Naive thymus-derived CD4-positive, alpha-beta T cell (primary cell): ENCODE data around the gene UGT2A3. TPM values are rescaled to one million over a fixed set of nuclear protein-coding genes. Genes with fewer than 3 reads are reported as not detected.

Source experiments
- ATAC-seq: fragments of 150-1000 bp; cut with Tn5 transposase; 2 replicates; pipeline ENCODE4 v1.10.0; 2021; ENCODE audit warnings: mild to moderate bottlenecking, moderate library complexity
- CTCF ChIA-PET: fragments of 350-600 bp; sonication (Branson Sonifier 250); formaldehyde crosslinking; loops from one replicate; lab custom pipeline; 2021; ENCODE audit warnings: antibody characterized with exemption; lab: Charles Lee
- POLR2A ChIA-PET: fragments of 350-600 bp; sonication (Branson Sonifier 250); formaldehyde crosslinking; loops from one replicate; lab custom pipeline; 2021; ENCODE audit warnings: antibody characterized with exemption, inconsistent platforms; lab: Charles Lee
- DNase-seq, 9 donors: peaks; one replicate each; pipeline versions ENCODE4 v3.0.0 to v3.0.0-alpha.2; 2020 to 2022; ENCODE audit warnings: mixed read lengths in 1 of 9
- H3K27ac ChIP-seq: one replicate; pipeline ENCODE4 v1.7.0; 2013; ENCODE audit warnings: mild to moderate bottlenecking, low read depth, low read length, moderate library complexity
- H3K27me3 ChIP-seq, 2 donors: one replicate each; pipeline ENCODE4 v1.7.0; 2013; ENCODE audit warnings: low read length in 2 of 2, mild to moderate bottlenecking in 2 of 2, moderate library complexity in 2 of 2; ENCODE audit not compliant: control insufficient read depth in 2 of 2, insufficient read depth in 2 of 2
- H3K36me3 ChIP-seq, 3 experiments: 1 replicate in 2 of 3; 2 replicates in 1 of 3; pipeline ENCODE4 v1.7.0; 2013; ENCODE audit warnings: low read length in 3 of 3, mild to moderate bottlenecking in 3 of 3, moderate library complexity in 1 of 3; ENCODE audit not compliant: insufficient read depth in 3 of 3, control insufficient read depth in 2 of 3
- H3K4me1 ChIP-seq, 2 donors: one replicate each; pipeline ENCODE4 v1.7.0; 2013; ENCODE audit warnings: low read length in 2 of 2, mild to moderate bottlenecking in 2 of 2, moderate library complexity in 1 of 2; ENCODE audit not compliant: control insufficient read depth in 2 of 2, insufficient read depth in 2 of 2
- H3K4me3 ChIP-seq: 2 replicates; pipeline ENCODE4 v1.7.0; 2013; ENCODE audit warnings: mild to moderate bottlenecking, low read length
- H3K9me3 ChIP-seq, 3 experiments: 1 replicate in 2 of 3; 2 replicates in 1 of 3; pipeline ENCODE4 v1.7.0; 2013; ENCODE audit warnings: low read length in 3 of 3; ENCODE audit not compliant: control insufficient read depth in 2 of 3
- H3K27ac Mint-ChIP-seq, 9 donors: one replicate each; pipeline ENCODE4 v1.8.0; 2020 to 2022; ENCODE audit warnings: mixed read lengths in 9 of 9, mild to moderate bottlenecking in 8 of 9, moderate library complexity in 5 of 9, inconsistent platforms in 2 of 9
- H3K27me3 Mint-ChIP-seq, 5 donors: one replicate each; pipeline ENCODE4 v1.8.0; 2021 to 2022; ENCODE audit warnings: mixed read lengths in 5 of 5, mild to moderate bottlenecking in 1 of 5
- H3K36me3 Mint-ChIP-seq, 5 donors: one replicate each; pipeline ENCODE4 v1.8.0; 2020 to 2022; ENCODE audit warnings: mixed read lengths in 5 of 5, mild to moderate bottlenecking in 3 of 5, inconsistent platforms in 1 of 5
- H3K4me1 Mint-ChIP-seq, 7 donors: one replicate each; pipeline ENCODE4 v1.8.0; 2020 to 2022; ENCODE audit warnings: mixed read lengths in 7 of 7, mild to moderate bottlenecking in 3 of 7, inconsistent platforms in 1 of 7
- H3K4me3 Mint-ChIP-seq, 10 donors: one replicate each; pipeline ENCODE4 v1.8.0; 2020 to 2022; ENCODE audit warnings: mild to moderate bottlenecking in 10 of 10, mixed read lengths in 10 of 10, moderate library complexity in 6 of 10, inconsistent platforms in 2 of 10
- H3K9me3 Mint-ChIP-seq, 11 donors: one replicate each; pipeline ENCODE4 v1.8.0; 2020 to 2022; ENCODE audit warnings: mixed read lengths in 11 of 11, mild to moderate bottlenecking in 4 of 11, inconsistent platforms in 1 of 11, moderate library complexity in 1 of 11
- intact Hi-C, 2 donors: fragments of 100-400 bp; cut with micrococcal nuclease; formaldehyde crosslinking; loops; one replicate each; pipeline ENCODE4 v1.15.1; 2023
- polyA plus RNA-seq, 2 donors: library from polyadenylated mRNA; unstranded; fragments of 300-500 nt; fragmentation: Illumina TruSeq; gene quantifications; one replicate each; pipeline ENCODE4 v1.2.3, GENCODE V29; 2021
- total RNA-seq, 6 experiments: library from RNA in 5 of 6; stranded (reverse) in 5 of 6; gene quantifications; 1 replicate in 5 of 6; 2 replicates in 1 of 6; pipeline ENCODE4 v1.2.3 and lab custom pipeline; 2021 to 2026

UGT2A3 gene
- total and polyA plus RNA-seq, 7 experiments from 2014 or later = not detected

GRCh38 chr4:68917016-68917415 lies 34.6 kb downstream of the UGT2A3 start:
- peaks cover 0 to 6% (median 0%) of the 10 kb centered on the region in 5 donors for H3K27me3 Mint-ChIP-seq
- ChIA-PET CTCF (no interaction called here), POLR2A (no interaction called here)
- Histone ChIP-seq H3K9me3 (no peaks in the 10 kb centered on the region), H3K36me3 (no peaks in the 10 kb centered on the region), H3K4me1 (no peaks in the 10 kb centered on the region), H3K27ac (no peak overlapping the region), H3K27me3 (no peaks in the 10 kb centered on the region), H3K4me3 (no peak overlapping the region)
- peaks cover 0 to 11% (median 5%) of the 10 kb centered on the region in 11 donors for H3K9me3 Mint-ChIP-seq
- no peak for ATAC-seq
- H3K4me1 Mint-ChIP-seq = no peaks in the 10 kb centered on the region
- H3K27ac Mint-ChIP-seq = no peak overlapping the region
- intact Hi-C loops = no loop called here
- H3K4me3 Mint-ChIP-seq = no peak overlapping the region
- no peak for DNase-seq
- no peaks in the 10 kb centered on the region for H3K36me3 Mint-ChIP-seq

GRCh38 chr4:68912807-68913206 lies 38.8 kb downstream of the UGT2A3 start:
- H3K9me3 Mint-ChIP-seq = peaks cover 0 to 6% (median 0%) of the 10 kb centered on the region in 11 donors
- Histone ChIP-seq H3K4me1 (no peaks in the 10 kb centered on the region), H3K4me3 (no peak overlapping the region), H3K27ac (no peak overlapping the region), H3K36me3 (no peaks in the 10 kb centered on the region), H3K9me3 (no peaks in the 10 kb centered on the region), H3K27me3 (no peaks in the 10 kb centered on the region)
- CTCF ChIA-PET = no interaction called here
- intact Hi-C loops = no loop called here
- no peak overlapping the region for H3K4me3 Mint-ChIP-seq
- ATAC-seq = no peak
- peaks cover 0 to 6% (median 0%) of the 10 kb centered on the region in 5 donors for H3K27me3 Mint-ChIP-seq
- POLR2A ChIA-PET = no interaction called here
- H3K27ac Mint-ChIP-seq = no peak overlapping the region
- no peaks in the 10 kb centered on the region for H3K4me1 Mint-ChIP-seq
- H3K36me3 Mint-ChIP-seq = no peaks in the 10 kb centered on the region
- DNase-seq = no peak

- no peaks in the 10 kb centered on the region for H3K36me3 ChIP-seq
- no peaks in the 10 kb centered on the region for H3K4me1 ChIP-seq
- H3K9me3 ChIP-seq = no peaks in the 10 kb centered on the region
- H3K4me3 Mint-ChIP-seq = no peak overlapping the region
- H3K27me3 ChIP-seq = no peaks in the 10 kb centered on the region
- intact Hi-C loops = no loop called here
- DNase-seq (no peak), ATAC-seq (no peak)
- ChIA-PET CTCF (no interaction called here), POLR2A (no interaction called here)
- H3K27me3 Mint-ChIP-seq = peaks cover 0 to 16% (median 13%) of the 10 kb centered on the region in 5 donors
- no peak overlapping the region for H3K4me3 ChIP-seq
- H3K27ac ChIP-seq = no peak overlapping the region
- peaks cover 0 to 9% (median 2%) of the 10 kb centered on the region in 11 donors for H3K9me3 Mint-ChIP-seq
- no peak overlapping the region for H3K27ac Mint-ChIP-seq
- no peaks in the 10 kb centered on the region for H3K4me1 Mint-ChIP-seq
- H3K36me3 Mint-ChIP-seq = no peaks in the 10 kb centered on the region
Measured at GRCh38 chr4:68909385-68909784, 42.2 kb downstream of the UGT2A3 start.

- CTCF ChIA-PET = no interaction called here
- no peak overlapping the region for H3K4me3 Mint-ChIP-seq
- ATAC-seq (no peak), DNase-seq (no peak)
- Histone ChIP-seq H3K4me3 (no peak overlapping the region), H3K36me3 (no peaks in the 10 kb centered on the region), H3K4me1 (no peaks in the 10 kb centered on the region), H3K27me3 (no peaks in the 10 kb centered on the region), H3K9me3 (no peaks in the 10 kb centered on the region), H3K27ac (no peak overlapping the region)
- H3K27me3 Mint-ChIP-seq = peaks cover 0 to 16% (median 13%) of the 10 kb centered on the region in 5 donors
- H3K4me1 Mint-ChIP-seq = no peaks in the 10 kb centered on the region
- intact Hi-C loops = no loop called here
- no peaks in the 10 kb centered on the region for H3K36me3 Mint-ChIP-seq
- H3K9me3 Mint-ChIP-seq = peaks cover 0 to 6% (median 2%) of the 10 kb centered on the region in 11 donors
- H3K27ac Mint-ChIP-seq = no peak overlapping the region
- POLR2A ChIA-PET = no interaction called here
Measured at GRCh38 chr4:68907788-68908700, 43.6 kb downstream of the UGT2A3 start.

- Histone ChIP-seq H3K27ac (no peak overlapping the region), H3K4me3 (no peak overlapping the region), H3K4me1 (no peaks in the 10 kb centered on the region), H3K27me3 (no peaks in the 10 kb centered on the region), H3K9me3 (no peaks in the 10 kb centered on the region), H3K36me3 (no peaks in the 10 kb centered on the region)
- intact Hi-C loops = no loop called here
- ChIA-PET POLR2A (no interaction called here), CTCF (no interaction called here)
- Mint-ChIP-seq H3K4me3 (no peak overlapping the region), H3K36me3 (no peaks in the 10 kb centered on the region), H3K27ac (no peak overlapping the region), H3K27me3 (peaks cover 0 to 14% (median 10%) of the 10 kb centered on the region in 5 donors), H3K4me1 (no peaks in the 10 kb centered on the region), H3K9me3 (peaks cover 0 to 6% (median 0%) of the 10 kb centered on the region in 11 donors)
- no peak for DNase-seq
- ATAC-seq = no peak
Measured at GRCh38 chr4:68907245-68907644, 44.4 kb downstream of the UGT2A3 start.

- Mint-ChIP-seq H3K9me3 (peaks cover 0 to 6% (median 0%) of the 10 kb centered on the region in 11 donors), H3K36me3 (no peaks in the 10 kb centered on the region), H3K27ac (peak overlapping the region in 1 of 9 donors; percentile 70), H3K4me3 (no peak overlapping the region), H3K4me1 (no peaks in the 10 kb centered on the region), H3K27me3 (peaks cover 0 to 14% (median 10%) of the 10 kb centered on the region in 5 donors)
- H3K4me3 ChIP-seq = no peak overlapping the region
- ATAC-seq = peak; percentile 16
- no peaks in the 10 kb centered on the region for H3K4me1 ChIP-seq
- intact Hi-C loops = no loop called here
- H3K27me3 ChIP-seq = no peaks in the 10 kb centered on the region
- CTCF ChIA-PET = no interaction called here
- no peak for DNase-seq
- H3K9me3 ChIP-seq = no peaks in the 10 kb centered on the region
- no peak overlapping the region for H3K27ac ChIP-seq
- H3K36me3 ChIP-seq = no peaks in the 10 kb centered on the region
- POLR2A ChIA-PET = no interaction called here
Measured at GRCh38 chr4:68906780-68907137, 44.8 kb downstream of the UGT2A3 start.
